GM18873 (cell line): ENCODE data around the gene GTF2A1L.

Experiments used
- ATAC-seq: cut with Tn5 transposase; IDR thresholded peaks from one replicate; pipeline ENCODE4 v1.9.1; 2021; ENCODE audit warnings: mild to moderate bottlenecking, moderate library complexity, moderate number of reproducible peaks; ENCODE audit not compliant: unreplicated experiment, low FRiP score

The GTF2A1L gene

GRCh38 chr2:48728295-48728694 lies 110.6 kb downstream of the GTF2A1L start:
- ATAC-seq = no peak

GRCh38 chr2:48728840-48729239 lies 111.2 kb downstream of the GTF2A1L start:
- no peak for ATAC-seq
